ENCODE data around the gene TTN. TPM values are rescaled to one million over a fixed set of nuclear protein-coding genes. Genes with fewer than 3 reads are reported as not detected.

The TTN gene
- total and polyA plus RNA-seq, 10 of the 15 experiments (the other 5 are each of a cell fraction or from before 2014, with no cell fraction given) = 0.15 to 9.0 (median 1.8) TPM

- TF ChIP-seq CUX1 (IDR thresholded peaks at IDR 0.05; ENCODE audit: insufficient replicate concordance, low read depth, low read length) (no peak), POU2F2 (IDR thresholded peaks at IDR 0.05; ENCODE audit: borderline replicate concordance, low read depth, low read length) (no peak), EZH2 (IDR thresholded peaks at IDR 0.05; ENCODE audit: borderline replicate concordance, control insufficient read depth, low read depth, low read length) (no peak), ELK1 (IDR thresholded peaks at IDR 0.05; ENCODE audit: low read depth, low read length) (no peak), PML (IDR thresholded peaks at IDR 0.05; ENCODE audit: low read length) (no peak), SPI1 (IDR thresholded peaks at IDR 0.05; ENCODE audit: borderline replicate concordance, insufficient read depth, low read depth, low read length) (no peak), STAT1 (conservative IDR thresholded peaks at IDR 0.05) (no peak)
- no peaks in the 10 kb centered on the region for H3K9me3 ChIP-seq (replicated peaks; ENCODE audit: control insufficient read depth, insufficient read depth, low read length)
- in situ Hi-C loops (cut with MboI) = no loop called here
- H3K4me3 ChIP-seq = no peak overlapping the region
- BruUV-seq (replicated peaks) = no TSS peak
- ChIA-PET CTCF (no interaction called here), SMC1A (ENCODE audit: uncharacterized antibody, unreplicated experiment) (interaction anchor here (0.9 kb wide), 1 partner anchor 10 kb away, joined by 3 read pairs; no protein-coding TSS in a partner anchor), POLR2A (no interaction called here), RAD21 (ENCODE audit: unreplicated experiment) (no interaction called here)
- no peaks in the 10 kb centered on the region for H3K27me3 ChIP-seq (replicated peaks in 1 of 2; ENCODE audit: control insufficient read depth in 2 of 2, insufficient read depth in 2 of 2, low read length in 1 of 2)
- no peaks in the 10 kb centered on the region for H3K79me2 ChIP-seq (ENCODE audit: control insufficient read depth, insufficient read depth, low read length)
- FAIRE-seq (no peak), ATAC-seq (no peak), DNase-seq (ENCODE audit: low read depth, low spot score) (no peak)
- intact Hi-C loops (cut with micrococcal nuclease; ENCODE audit: unreplicated experiment) = no loop called here
- no peak overlapping the region for H3K4me2 ChIP-seq (ENCODE audit: control insufficient read depth, insufficient read depth)
- H3K9ac ChIP-seq (ENCODE audit: control insufficient read depth, insufficient read depth, low read length) = no peak overlapping the region
- H2AFZ ChIP-seq (ENCODE audit: control insufficient read depth, low read depth, low read length) = no peak overlapping the region
- no peaks in the 10 kb centered on the region for H4K20me1 ChIP-seq (ENCODE audit: control insufficient read depth, insufficient read depth)
- H3K4me1 ChIP-seq (ENCODE audit: control insufficient read depth, insufficient read depth, low read length) = no peaks in the 10 kb centered on the region
- no peak overlapping the region for H3K27ac ChIP-seq (ENCODE audit: control insufficient read depth, insufficient read depth)
- peaks cover 0 to 6% of the 10 kb centered on the region in 2 experiments; a peak in 3 of 4 replicates for H3K36me3 ChIP-seq (ENCODE audit: control insufficient read depth in 2 of 2, insufficient read depth in 2 of 2, low read length in 1 of 2)
Observed at GRCh38 chr2:178602901-178603300, 204.3 kb downstream of the TTN start.

All from GM12878 (cell line).